WTC11 (cell line): Measurements from ENCODE around the gene FGG.

Experiments
- CTCF ChIP-seq: fragments of 200-600 bp; IDR thresholded peaks from 2 replicates; pipeline ENCODE4 v1.8.0; 2022; ENCODE audit warnings: antibody characterized with exemption
- TEAD1 ChIP-seq: sonication (generic); formaldehyde crosslinking; IDR thresholded peaks from 2 replicates; pipeline ENCODE4 v1.8.0; 2022; ENCODE audit warnings: mild to moderate bottlenecking, missing genetic modification reagents
- USF1 ChIP-seq: sonication (generic); formaldehyde crosslinking; IDR thresholded peaks from 2 replicates; pipeline ENCODE4 v1.8.0; 2022; ENCODE audit warnings: mild to moderate bottlenecking, missing genetic modification reagents

GRCh38 chr4:154625971-154626370 is 13.5 kb upstream of the FGG start:
- TF ChIP-seq CTCF: no peak
- TF ChIP-seq TEAD1 (CRISPR knock-in tag): no peak
- no peak for TF ChIP-seq USF1 (CRISPR knock-in tag)
